Progenitor cell of endocrine pancreas (in vitro differentiated cells): ENCODE results near the gene ANKRD63. TPM values are rescaled to one million over a fixed set of nuclear protein-coding genes. Genes with fewer than 3 reads are reported as not detected.
A peak's percentile ranks its signal among the peaks of the same experiment; 100 is the strongest.

Experiments used
- DNase-seq: peaks from one replicate; pipeline ENCODE4 v3.0.0; 2021; ENCODE audit warnings: low spot score; ENCODE audit not compliant: unreplicated experiment
- H3K27ac Mint-ChIP-seq: 2 replicates; pipeline ENCODE4 v1.8.0; 2021; ENCODE audit warnings: mild to moderate bottlenecking, moderate library complexity, mixed read lengths
- H3K27me3 Mint-ChIP-seq: 2 replicates; pipeline ENCODE4 v1.8.0; 2021; ENCODE audit warnings: mixed read lengths
- H3K36me3 Mint-ChIP-seq: 2 replicates; pipeline ENCODE4 v1.8.0; 2022; ENCODE audit warnings: mixed read lengths; ENCODE audit not compliant: insufficient read depth
- H3K4me1 Mint-ChIP-seq: 2 replicates; pipeline ENCODE4 v1.8.0; 2021; ENCODE audit warnings: low read depth, mixed read lengths
- H3K4me3 Mint-ChIP-seq: 2 replicates; pipeline ENCODE4 v1.8.0; 2021; ENCODE audit warnings: low read depth, mild to moderate bottlenecking, moderate library complexity, mixed read lengths
- H3K9me3 Mint-ChIP-seq: 2 replicates; pipeline ENCODE4 v1.8.0; 2021; ENCODE audit warnings: low read depth, mixed read lengths
- CTCF ChIP-seq: fragments of 200-600 bp; sonication (generic); IDR thresholded peaks from one replicate; pipeline ENCODE4 v1.5.0; 2021; ENCODE audit warnings: antibody characterized with exemption, mild to moderate bottlenecking; ENCODE audit not compliant: unreplicated experiment
- total RNA-seq: library from RNA; stranded (reverse); gene quantifications from 2 replicates; pipeline ENCODE4 v1.2.1, GENCODE V29; 2021

The ANKRD63 gene
- total RNA-seq, 1 donor from 2014 or later: not detected

- Mint-ChIP-seq H3K36me3 (no peaks in the 10 kb centered on the region), H3K4me1 (peaks cover 1% of the 10 kb centered on the region), H3K9me3 (no peaks in the 10 kb centered on the region), H3K4me3 (no peak overlapping the region), H3K27ac (no peak overlapping the region), H3K27me3 (peaks cover 73% of the 10 kb centered on the region)
- no peak for TF ChIP-seq CTCF
- DNase-seq: no peak
These were observed 3.2 kb upstream of the ANKRD63 start for GRCh38 chr15:40286061-40286532.

GRCh38 chr15:40285554-40286011 is 2.7 kb upstream of the ANKRD63 start:
- TF ChIP-seq CTCF: no peak
- DNase-seq: no peak
- H3K9me3 Mint-ChIP-seq: no peaks in the 10 kb centered on the region
- no peak overlapping the region for H3K4me3 Mint-ChIP-seq
- H3K36me3 Mint-ChIP-seq: no peaks in the 10 kb centered on the region
- peaks cover 77% of the 10 kb centered on the region for H3K27me3 Mint-ChIP-seq
- peaks cover under 1% of the 10 kb centered on the region for H3K4me1 Mint-ChIP-seq
- no peak overlapping the region for H3K27ac Mint-ChIP-seq

GRCh38 chr15:40285151-40285550 is 2.3 kb upstream of the ANKRD63 start:
- peaks cover 77% of the 10 kb centered on the region for H3K27me3 Mint-ChIP-seq
- DNase-seq: no peak
- H3K4me1 Mint-ChIP-seq: no peaks in the 10 kb centered on the region
- H3K4me3 Mint-ChIP-seq: no peak overlapping the region
- H3K27ac Mint-ChIP-seq: no peak overlapping the region
- no peak for TF ChIP-seq CTCF
- H3K9me3 Mint-ChIP-seq: no peaks in the 10 kb centered on the region
- H3K36me3 Mint-ChIP-seq: no peaks in the 10 kb centered on the region

- Mint-ChIP-seq H3K36me3 (no peaks in the 10 kb centered on the region), H3K27me3 (peaks cover 73% of the 10 kb centered on the region), H3K4me1 (peaks cover 6% of the 10 kb centered on the region), H3K4me3 (peak overlapping the region; percentile 44), H3K9me3 (no peaks in the 10 kb centered on the region), H3K27ac (no peak overlapping the region)
- no peak for TF ChIP-seq CTCF
- no peak for DNase-seq
These were observed 894 bp upstream of the ANKRD63 start for GRCh38 chr15:40283615-40284300.

GRCh38 chr15:40282147-40282868 is 556 bp downstream of the ANKRD63 start:
- H3K36me3 Mint-ChIP-seq: no peaks in the 10 kb centered on the region
- H3K27me3 Mint-ChIP-seq: peaks cover 69% of the 10 kb centered on the region
- H3K4me3 Mint-ChIP-seq: no peak overlapping the region
- peak; percentile 62 for DNase-seq
- peaks cover 12% of the 10 kb centered on the region for H3K4me1 Mint-ChIP-seq
- H3K27ac Mint-ChIP-seq: no peak overlapping the region
- no peaks in the 10 kb centered on the region for H3K9me3 Mint-ChIP-seq
- peak; percentile 39 for TF ChIP-seq CTCF
